Fibroblast of skin of left quadriceps (primary cell): ENCODE data around the gene WNT11.
A peak's percentile ranks its signal among the peaks of the same experiment; 100 is the strongest.
"Not testable (repeated sequence)": the region's sequence is repeated elsewhere in the genome, so short reads cannot be mapped to it uniquely, and the experiment has no call there.

ENCODE experiments used
- DNase-seq, 2 experiments: peaks; one replicate each; pipeline ENCODE4 v3.0.0-alpha.2; 2013; ENCODE audit warnings: low read depth in 2 of 2

WNT11 gene

DNA sequence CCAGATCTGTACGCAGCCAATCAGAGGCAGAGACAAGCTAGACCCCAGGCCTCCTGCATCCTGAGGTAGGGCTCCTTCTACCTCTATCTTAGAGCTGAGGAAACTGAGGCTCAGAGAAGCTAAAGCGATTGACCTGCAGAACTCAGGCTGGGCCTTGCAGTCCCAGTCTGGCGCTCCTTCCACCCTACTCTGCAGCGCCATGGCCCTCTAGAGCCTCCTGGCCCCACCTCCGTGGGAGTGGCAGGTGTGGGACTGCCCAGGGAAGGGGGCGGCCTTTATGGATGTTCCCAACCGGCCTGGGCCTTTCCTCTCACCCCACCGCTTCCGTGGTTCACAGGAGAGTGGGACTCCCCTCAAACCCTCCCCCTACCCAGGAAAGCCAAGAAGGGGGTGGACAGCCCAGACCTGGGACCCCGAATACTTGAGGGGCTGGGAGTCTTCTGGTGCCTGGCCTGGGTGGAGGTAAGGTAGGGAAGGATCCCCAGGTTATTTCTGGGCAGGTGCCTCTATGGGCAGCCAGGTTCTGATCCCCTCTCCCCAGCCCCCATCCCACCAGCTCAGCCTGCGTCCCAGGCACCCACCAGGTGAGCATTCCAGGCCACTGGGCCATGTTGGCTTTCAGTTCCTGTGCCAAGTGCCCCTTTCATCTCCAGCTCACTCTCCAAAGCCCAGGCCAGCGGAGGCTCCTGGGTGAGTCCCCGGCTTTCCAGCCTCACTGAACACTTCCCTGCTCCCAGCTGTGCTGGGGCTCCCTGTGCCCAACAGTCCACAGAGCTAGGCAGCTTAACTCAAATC lies 3.0 kb downstream of the WNT11 start:
- DNase-seq = no peak

DNA sequence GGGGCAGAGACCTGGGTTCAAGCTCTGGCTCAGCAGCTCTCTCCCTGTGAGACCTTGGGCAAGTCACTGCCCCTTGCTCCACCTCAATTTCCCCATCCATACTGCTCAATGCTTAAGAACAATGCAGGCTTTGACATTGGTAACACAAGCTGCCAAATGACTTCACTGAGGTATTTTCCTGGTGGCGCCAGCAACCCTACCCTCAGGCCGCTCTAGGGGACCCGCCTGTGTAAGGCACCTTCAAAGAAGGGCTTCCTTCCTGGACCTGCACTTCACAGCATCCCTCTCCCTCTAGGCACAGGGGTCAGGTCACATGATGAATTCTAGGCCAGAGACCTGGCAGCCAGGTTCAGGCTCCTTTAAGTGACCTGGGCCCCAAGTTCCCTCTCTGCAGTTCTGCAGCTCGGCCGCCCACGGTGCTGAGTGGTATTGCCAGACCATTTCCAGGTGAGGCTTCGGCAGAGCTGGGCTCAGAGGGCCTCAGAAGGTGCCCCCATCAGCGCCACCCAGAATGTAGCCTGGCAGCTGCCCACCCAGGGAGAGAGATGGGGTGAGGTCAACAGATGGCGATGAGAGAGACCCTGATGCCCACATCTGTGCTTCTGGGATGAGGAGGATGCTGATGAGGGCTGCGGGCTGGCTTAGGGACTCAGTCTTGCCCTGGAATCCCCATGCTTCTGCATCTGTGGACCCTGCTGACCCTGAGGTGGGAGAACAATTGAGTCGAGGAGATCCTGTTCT lies 4.5 kb downstream of the WNT11 start:
- DNase-seq = no peak

GRCh38 chr11:76201056-76201455 lies 5.2 kb downstream of the WNT11 start:
- DNase-seq = no peak

DNA sequence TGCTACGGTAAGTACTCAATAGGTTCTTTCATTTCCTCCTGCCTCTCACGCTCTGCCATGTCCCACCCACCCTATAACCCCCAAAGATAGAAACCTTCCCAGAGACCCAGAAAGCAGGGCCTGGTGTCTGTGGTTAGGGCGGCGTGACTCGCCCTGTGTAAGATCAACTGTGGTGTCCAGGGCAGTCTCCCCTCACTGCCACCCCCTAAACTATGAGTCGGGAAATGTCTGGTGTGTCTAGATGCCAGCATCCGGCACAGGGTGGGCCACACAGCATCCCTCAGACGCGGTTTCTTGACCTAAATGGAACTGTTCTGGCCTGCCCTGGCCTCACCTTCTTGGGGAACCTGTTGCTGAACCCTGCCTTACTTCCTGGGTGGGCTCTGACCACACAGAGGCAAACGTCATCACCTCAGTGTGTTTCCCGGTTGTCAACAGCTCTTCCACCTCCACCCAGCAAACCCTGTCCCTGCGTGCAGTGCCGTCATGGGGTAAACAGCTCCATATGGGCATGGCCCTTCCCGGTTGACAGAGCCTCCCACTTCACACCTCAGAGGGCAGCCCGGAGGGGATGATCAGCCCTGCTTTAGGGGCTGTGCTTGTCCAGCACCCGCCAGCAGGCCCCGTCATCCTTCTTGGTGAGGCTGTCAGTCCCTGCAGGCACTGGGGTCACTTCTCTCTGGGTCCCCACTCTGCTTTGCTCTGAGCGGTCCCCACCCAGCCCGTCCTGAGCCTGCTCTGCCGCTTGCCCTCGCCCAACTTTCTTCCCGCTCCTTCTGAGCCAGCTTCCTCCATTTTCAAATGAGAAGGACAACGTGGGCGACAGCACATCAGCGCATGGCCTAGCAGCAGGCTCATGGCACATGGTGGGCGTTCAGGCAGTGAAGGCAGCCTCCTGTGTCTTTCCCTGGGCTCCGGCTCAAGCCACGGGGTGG lies 6.0 kb downstream of the WNT11 start:
- no peak for DNase-seq

DNA sequence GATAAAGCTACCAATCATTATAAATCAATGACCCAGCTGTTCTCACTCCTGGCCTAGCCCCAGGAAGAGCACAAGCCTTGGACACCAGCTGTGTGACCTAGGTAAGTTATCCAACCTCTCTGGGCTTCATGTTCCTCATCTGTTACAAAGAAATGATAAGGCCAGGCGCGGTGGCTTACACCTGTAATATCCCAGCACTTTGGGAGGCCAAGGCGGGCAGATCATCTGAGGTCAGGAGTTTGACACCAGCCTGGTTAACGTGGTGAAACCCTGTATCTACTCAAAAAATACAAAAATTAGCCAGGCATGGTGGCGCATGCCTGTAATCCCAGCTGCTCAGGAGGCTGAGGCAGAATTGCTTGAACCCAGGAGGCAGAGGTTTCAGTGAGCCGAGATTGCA lies 7.6 kb downstream of the WNT11 start:
- not testable (repeated sequence) for DNase-seq

DNA sequence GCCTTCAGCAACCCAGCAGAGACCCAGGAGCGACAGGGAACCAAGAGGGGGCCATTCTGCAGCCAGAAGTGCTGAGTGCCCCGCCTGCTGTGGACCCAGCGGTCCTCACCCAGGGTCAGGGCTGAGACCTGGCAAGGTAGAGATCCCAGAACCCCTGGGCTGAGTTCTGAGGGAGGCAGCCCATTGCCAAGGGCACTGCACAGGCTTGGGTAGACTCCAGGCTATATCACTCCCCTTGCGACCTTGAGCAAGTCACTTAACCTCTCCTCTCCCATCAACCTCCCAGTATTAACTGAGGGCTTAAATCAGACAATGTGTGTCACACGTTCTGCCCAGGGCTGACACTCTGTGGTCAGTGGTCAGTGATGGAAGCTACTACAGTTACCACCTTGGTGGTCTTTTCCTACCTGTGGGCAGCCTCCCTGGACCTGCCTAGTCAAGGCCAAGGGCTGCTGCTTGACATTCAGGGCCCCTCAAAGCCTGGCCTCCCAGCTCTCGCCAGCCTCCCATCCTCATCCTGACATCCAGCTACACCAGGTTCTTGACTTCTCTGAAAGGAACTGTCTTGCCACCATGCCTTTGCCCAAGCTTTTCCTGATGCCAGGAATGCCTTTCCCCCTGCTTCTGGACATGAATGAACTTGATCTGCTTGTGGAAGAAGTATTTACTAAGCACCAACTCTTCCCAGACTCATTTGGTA lies 8.2 kb downstream of the WNT11 start:
- DNase-seq = no peak

DNA sequence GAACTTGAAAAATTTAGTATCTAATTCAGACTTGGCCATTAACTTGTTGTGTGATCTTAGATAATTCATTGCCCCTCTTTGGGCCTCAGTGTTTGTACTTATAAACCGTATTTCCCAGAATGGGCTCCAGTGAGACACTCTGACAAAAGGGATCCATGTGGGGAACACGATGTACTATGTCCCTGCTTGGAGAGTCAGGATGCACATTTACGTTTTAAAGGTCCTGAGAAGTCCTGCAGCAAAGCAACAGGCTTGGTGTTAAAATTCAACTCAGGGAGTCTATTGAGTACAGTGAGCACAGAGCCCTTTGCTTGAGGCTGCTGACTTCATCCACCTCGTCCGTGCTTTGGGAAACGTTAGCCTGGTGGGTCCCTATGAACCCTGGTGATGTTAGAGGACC lies 9.0 kb downstream of the WNT11 start:
- no peak for DNase-seq

- no peak for DNase-seq
Observed at GRCh38 chr11:76196849-76197248, 9.5 kb downstream of the WNT11 start.

GRCh38 chr11:76194872-76195668 lies 11.2 kb downstream of the WNT11 start:
- no peak for DNase-seq

DNA sequence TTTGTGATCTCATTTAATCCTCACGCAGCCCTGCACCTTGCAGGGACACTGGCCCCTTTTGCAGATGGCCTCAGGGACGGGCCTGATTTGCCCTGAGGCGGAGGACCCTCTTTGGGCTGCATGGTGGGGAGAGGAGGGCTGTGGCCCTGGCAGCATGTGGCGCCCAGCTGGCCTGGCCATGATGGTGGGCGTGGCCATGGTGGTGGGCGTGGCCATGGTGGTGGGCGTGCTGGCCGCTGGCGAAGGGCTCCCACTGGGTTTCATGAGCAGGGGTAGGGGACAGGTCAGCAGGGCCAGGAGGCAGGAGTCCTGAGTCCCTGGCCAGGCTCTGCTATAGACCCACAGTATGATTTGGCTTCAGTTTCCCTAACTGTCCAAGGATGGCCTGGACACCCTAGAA lies 13.1 kb downstream of the WNT11 start:
- DNase-seq = no peak

- DNase-seq = peak; percentile 57 to 60
Observed at GRCh38 chr11:76190376-76190775, 15.9 kb downstream of the WNT11 start.

- DNase-seq = no peak
Observed at GRCh38 chr11:76189682-76190081, 16.6 kb downstream of the WNT11 start.

DNA sequence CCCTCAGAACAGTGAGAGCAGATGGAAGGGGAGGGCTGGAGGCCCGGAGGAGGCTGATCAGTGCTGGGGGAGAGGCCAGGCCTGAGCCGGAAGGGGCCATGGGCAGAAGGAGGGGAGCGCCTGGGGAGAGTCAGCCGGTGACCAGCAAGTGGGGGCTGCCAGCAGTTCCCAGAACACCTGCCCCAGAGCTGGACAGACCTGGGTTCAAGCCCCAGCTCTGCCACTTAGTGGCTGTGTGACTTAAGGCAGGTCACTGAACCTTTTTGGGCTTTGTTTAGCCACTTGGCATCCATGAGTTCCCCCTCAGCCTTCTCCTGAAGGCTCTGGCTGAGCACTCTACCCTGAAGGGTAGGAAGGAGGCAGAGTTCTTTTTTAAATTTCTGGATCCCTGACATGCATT lies 17.4 kb downstream of the WNT11 start:
- DNase-seq = no peak

DNA sequence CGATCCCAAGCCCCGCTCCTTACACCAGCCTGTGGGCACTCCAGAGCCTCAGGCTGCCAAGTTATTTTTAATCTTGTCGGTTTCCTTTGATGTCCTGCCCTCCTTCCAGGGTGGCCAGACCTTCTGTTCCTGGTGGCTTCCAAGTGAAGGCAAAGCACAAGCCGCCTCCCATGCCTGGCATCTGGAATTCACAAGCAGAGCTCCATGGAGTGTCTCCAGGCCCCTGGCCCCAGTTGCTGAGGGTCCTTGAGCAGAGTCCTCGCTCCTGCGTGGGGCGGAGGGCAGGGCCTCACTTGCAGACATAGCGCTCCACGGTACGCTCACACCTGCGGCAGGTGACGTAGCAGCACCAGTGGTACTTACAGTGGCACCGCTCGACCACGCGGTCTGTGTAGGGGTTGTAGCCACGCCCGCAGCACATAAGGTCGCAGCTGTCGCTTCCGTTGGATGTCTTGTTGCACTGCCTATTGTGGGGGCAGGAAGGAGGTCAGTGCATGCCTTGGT lies 19.5 kb downstream of the WNT11 start:
- DNase-seq = no peak

GRCh38 chr11:76185931-76186401 lies 20.3 kb downstream of the WNT11 start:
- DNase-seq = no peak

DNA sequence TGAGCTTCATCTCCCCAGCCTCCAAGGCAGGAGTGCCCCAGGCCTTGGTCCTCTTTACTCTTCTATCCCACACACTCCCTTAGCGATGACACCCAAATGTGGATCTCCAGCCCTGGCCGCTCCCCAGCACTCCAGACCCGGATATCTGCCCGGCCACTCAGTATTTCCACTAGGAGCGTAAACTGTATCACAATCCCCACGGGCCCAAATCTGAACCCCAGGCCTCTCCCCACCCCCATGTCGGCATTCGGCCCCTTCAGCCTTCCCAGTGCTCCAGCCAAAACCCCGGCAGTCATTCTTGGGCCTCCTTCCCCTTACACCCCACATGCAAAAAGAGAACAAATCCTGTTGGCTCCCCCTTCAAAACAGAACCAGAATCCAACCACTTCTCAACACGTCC lies 20.8 kb downstream of the WNT11 start:
- no peak for DNase-seq

GRCh38 chr11:76184551-76184993 lies 21.7 kb downstream of the WNT11 start:
- DNase-seq = no peak

DNA sequence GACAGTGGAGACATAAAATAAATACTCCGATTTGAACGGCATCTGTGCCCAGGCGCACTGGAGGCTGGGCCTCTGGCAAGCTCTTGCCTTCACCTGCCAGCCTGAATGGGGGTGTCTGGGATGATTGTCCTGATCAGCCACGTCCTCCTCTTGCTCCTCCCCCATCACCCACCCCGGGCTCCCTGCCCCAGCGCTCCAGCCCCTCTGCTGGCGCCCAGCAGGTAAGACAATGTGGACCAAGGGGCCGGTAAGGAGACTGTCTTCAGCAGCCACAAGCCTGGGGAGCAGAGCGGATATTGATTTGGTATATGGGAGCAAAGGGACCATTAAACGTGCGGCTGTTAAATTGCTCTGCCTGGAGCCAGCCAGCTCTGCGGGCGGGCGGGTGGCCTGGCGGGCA lies 24.9 kb downstream of the WNT11 start:
- DNase-seq = no peak

GRCh38 chr11:76179147-76179546 lies 27.2 kb downstream of the WNT11 start:
- no peak for DNase-seq

DNA sequence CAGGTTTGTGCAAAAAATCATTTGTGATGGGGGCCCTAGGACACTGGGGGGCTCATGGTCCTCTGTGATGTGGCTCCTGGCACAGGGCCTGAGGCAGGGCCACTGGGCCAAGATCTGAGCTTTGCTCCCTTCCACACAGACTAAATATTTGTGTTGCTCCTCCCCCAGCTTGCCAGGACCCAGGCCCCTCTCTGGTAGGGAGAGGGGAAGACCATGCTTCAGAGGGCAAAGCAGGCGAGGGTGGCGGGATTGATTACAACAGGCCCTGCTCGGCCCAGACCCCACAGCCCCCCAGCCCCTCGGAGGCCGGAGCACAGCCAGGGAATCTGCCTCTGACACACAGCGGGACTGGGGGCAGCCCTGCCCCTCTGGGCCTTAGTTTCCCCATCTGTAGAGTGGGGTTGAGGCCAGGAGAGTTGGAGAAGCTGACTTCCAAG lies 29.0 kb downstream of the WNT11 start:
- no peak for DNase-seq
